ENCODE data around the gene TMEM255A.
"Not testable (repeated sequence)": the region's sequence is repeated elsewhere in the genome, so short reads cannot be mapped to it uniquely, and the experiment has no call there.

The TMEM255A gene

DNA sequence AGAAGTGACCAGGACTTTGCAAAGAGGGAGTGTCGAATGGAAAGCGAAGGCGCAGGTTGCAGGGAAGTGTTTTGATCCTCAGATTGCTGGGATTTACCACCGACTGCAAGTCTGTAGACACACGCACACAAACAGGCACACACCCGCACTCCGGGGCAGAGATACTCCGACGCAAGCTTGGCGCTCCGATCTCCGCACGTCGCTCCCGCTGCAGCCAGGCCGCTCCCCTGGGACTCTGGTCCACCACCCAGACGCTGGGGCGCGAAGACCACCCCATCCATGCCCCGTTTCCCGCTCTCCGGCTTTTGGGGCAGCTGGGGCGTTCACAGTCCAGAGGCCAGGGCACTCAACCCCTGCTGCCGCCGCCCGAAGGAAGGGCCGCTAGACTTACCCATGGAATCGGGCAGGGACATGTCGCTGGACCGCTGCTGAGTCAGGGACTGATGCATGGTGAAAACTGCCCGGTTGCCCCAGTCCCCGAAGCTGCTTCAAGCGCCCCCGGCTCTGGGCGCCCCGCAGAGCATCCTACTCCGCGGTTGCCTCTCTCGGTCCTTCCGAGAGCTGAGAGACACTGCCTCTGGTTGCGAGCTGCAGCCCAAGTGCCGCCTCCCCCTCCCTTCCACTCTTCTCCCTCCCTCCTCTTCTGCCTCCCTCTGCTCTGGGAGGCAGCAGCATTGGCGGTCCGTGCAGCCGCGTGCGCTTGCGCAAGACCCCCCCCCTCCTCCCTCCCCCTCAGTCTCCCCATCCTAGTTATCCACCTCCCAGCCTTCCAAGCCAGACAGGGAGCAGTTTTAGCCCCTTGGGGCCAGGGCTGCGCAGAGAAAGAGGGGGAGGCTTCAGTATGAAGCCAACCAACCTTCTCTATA is at the start of gene TMEM255A:
Gene TMEM255A, minus strand, starts transcription at position 601 of the 866 bp plus-strand sequence. Its CDS starts 152 bp downstream, at position 449.
- no peak for DNase-seq (ENCODE audit: low read depth in 1 of 2, low spot score in 1 of 2)

DNA sequence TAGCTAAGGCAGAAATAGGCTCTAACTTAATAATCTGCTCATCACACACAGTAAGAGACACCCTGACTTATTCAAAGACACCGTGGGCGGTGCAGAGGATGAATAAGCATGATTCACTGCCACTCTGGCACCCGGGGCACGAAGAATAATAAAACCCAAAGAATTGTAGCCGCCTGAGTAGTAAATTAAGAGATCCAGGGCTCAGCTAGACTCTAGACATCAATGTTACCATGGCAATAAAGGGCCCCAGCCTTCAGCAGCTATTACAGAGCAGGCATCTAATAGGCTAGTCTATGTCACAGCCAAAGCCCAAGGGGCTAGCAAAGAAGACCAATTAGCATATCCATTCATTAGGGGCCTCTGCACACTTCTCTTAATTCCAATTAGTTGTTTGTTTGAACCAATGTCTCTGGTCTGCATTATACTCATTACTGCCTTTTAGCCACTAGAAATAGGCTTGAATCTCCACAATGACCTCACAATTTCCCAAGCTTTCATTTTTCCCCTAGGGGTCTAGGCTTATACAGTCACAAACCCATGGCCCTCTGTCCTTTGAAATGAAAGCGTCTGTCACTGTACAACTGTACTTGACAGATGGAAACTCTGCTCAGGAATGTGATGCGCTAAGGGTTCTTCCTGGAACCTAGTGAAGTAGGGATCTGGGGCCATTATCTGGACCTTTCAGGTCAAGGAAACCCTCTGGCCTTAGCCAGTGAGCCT is 47.6 kb upstream of the TMEM255A start:
- no peak for DNase-seq (ENCODE audit: low read depth in 1 of 2, low spot score in 1 of 2)

DNA sequence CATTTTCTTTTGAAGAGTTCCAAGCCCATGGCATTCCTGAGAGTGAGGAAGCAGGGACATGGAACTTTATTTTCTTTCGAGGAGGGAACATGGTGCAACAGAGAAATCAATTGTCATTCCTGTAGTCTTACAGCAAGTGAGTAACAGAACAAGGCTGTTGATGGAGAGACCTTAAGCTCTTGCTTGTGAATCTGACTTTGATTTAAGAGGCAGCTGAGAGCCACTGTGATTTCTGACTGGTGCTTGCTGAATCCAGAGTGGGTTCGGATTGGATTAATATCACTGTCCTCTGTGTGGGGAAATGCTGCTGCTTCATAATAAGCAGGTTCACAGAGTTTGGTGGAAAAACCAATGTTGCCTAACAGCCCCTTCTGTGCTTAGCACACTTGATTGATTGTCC is 45.9 kb upstream of the TMEM255A start:
- DNase-seq (ENCODE audit: low read depth in 1 of 2, low spot score in 1 of 2) = no peak

DNA sequence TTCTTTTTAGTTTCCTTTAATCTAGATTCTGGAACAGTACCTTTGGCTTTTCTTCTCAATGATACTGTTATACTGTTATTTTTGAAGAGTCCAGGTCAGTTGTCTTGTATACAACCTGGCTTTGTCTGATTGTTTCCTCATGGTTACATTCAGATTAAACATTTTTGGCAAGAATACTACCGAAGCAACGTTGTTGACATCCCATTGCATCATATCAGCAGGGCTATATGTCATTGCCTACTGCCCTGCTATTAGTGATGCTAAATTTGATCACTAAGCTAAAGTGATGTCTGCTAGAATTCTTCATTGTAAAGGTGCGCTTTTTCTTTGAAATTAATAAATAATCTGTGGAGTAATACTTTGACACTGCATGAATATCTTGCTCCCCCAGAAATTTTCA is 44.8 kb upstream of the TMEM255A start:
- DNase-seq (ENCODE audit: low read depth in 1 of 2, low spot score in 1 of 2) = no peak

DNA sequence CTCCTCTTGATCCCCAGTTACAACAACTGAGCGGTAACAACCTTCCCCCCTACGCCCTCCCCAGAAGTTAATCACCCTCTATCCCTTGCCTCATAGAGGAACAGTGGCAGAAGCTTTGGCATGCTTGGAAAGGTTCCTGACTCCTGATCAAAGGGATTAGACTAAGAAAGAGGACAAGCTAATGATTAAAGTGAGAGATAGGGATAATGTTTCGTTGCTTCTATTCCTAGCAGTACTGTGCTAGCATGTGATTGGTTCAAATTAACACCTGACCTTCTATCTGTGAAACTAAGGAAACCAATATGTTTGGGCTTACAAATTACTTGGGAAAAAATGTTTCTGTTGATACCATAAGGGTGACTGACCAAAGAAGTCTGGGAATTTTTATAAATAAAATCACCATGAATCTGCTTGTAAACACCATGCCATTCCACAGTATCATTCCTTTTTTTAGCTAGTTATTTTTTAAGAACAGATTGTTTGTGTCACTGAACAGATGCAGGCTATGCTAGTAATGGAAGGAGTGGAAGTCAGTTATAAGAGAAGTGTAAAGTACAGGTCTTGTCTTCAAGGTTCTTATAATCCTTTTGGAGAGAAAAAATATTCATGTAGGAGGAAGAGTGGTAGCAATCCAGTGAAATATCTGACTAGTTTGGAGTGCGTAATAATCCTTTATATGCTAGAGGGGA is 39.3 kb upstream of the TMEM255A start:
- DNase-seq (ENCODE audit: low read depth in 1 of 2, low spot score in 1 of 2) = no peak

GRCh38 chrX:120344566-120344965 is 33.3 kb upstream of the TMEM255A start:
- DNase-seq (ENCODE audit: low read depth in 1 of 2, low spot score in 1 of 2) = not testable (repeated sequence)

DNA sequence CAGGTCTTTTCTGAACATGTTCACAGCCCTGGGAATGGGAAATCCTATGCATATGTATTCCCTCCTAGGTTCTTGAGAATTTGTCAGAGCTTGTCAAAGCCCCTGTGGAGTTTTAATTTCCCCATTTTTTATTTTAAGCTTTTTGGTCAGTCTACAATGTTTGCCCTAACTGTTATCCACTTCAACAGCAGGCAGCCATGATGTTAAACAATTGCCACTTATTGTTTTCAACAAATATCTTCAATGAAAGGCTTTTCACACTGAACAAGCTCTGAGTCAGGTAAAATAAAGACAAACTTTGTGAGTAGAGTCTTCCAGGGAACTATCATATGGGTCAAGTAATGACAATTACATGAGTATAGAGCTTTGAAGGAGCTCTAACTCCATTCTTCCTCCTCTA is 25.6 kb upstream of the TMEM255A start:
- no peak for DNase-seq (ENCODE audit: low read depth in 1 of 2, low spot score in 1 of 2)

DNA sequence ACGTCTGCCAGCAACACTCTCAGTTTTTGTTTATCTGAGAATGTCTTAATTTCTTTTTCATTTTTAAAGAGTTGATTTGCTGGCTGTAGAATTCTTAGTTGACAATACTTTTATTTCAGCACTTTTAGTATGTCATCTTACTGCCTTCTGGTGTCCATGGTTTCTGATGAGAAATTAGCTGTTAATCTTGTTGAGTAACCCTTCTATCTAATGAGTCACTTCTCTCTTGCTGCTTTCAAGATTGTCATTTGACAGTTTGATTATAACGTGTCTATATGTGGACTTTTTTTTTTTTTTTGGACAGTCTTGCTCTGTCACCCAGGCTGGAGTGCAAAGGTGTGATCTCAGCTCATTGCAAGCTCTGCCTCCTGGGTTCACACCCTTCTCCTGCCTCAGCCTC is 24.0 kb upstream of the TMEM255A start:
- no peak for DNase-seq (ENCODE audit: low read depth in 1 of 2, low spot score in 1 of 2)

- no peak for DNase-seq (ENCODE audit: low read depth in 1 of 2, low spot score in 1 of 2)
Observed at GRCh38 chrX:120334603-120335002, 23.3 kb upstream of the TMEM255A start.

DNA sequence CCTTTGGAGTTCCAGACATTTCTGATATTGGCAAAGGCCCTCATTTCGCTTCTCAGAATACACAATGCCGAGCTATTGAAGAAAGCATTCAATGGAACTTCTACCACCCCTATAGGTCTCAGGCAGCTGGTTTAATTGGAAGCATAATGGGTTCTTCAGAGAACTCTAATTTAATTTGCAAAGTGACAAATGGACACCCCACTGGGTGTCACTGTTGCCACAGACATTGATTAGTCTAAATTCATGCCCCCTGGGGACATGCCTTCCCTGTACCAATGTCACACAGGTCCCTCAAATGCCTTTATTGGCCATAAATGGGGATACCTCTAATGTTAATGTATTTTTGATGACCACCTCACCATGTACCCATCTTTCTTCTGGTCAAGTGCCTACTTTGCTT is 22.9 kb upstream of the TMEM255A start:
- no peak for DNase-seq (ENCODE audit: low read depth in 1 of 2, low spot score in 1 of 2)

DNA sequence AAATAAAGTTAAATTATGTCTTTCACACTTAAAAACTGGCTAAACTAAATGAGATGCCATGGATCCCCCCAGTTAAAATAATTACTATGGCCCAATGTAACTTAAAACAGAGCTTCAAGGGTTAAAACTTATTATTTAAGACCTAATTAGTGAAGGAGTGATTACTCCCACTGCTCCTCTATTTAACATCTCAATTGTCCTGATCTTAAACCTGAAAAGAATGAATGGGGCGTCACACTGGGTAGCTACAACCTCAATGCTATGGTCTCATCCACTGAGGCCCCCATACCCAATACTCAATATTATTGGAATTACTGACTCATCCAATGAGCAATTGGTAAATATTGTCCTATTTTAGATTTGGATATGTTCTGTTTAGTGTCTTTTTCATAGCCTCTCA is 21.1 kb upstream of the TMEM255A start:
- no peak for DNase-seq (ENCODE audit: low read depth in 1 of 2, low spot score in 1 of 2)

DNA sequence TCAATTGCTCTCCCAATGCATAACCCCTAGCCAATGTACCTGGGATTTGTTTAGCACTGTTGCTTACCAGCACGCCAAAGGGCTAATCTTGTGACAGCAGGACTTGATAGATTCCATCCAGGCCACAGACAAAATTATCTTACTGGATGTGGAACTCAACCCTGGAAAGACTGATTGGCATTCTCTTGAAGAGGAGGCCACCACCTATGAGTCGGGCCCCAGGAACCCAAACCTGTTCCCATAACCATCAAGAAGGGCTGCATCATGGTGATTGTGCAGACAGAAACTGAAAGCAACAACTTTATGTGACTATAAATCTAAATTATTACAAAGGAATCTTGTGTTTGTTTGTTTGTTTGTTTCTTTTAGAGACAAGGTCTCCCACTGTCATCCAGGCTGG is 19.9 kb upstream of the TMEM255A start:
- no peak for DNase-seq (ENCODE audit: low read depth in 1 of 2, low spot score in 1 of 2)

DNA sequence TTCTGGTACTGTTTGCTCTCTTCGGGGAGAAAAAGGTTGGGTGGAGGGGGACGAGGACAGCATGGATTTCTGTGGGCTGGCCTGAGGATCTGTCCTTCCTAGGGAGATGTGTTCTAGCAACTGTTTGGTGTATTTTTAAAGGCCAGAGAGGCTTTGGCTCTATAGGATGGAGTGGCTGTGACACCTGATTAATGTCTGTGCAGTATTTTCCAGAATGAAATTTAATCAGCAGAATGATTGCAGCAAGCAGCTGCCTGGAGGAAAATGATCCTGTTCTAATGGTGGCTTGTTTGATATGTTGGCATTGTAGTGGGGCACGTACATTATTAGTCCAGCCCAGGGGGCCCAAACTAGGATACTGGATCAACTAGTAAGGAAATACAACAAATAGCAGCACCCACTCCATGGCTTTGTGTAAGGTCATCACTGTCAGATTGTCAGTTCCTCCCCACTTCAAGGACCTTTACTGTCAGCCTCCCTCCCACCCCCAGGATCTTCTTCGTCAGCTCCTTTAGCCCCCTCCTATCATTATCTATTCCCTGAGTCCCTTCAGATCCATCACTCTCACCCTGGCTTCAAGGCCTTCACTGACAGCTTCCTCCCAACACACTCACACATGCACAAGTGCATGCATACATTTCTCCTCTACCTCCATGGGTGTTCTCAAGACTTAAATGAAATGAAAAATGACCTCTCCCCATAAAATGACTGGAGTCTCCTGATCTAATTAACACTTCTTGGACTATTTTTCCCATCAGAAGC is 10.4 kb upstream of the TMEM255A start:
- no peak for DNase-seq (ENCODE audit: low read depth in 1 of 2, low spot score in 1 of 2)

- DNase-seq (ENCODE audit: low read depth in 1 of 2, low spot score in 1 of 2) = no peak
Observed at GRCh38 chrX:120318411-120318810, 7.2 kb upstream of the TMEM255A start.

GRCh38 chrX:120316587-120317283 is 5.5 kb upstream of the TMEM255A start:
- DNase-seq (ENCODE audit: low read depth in 1 of 2, low spot score in 1 of 2) = no peak

GRCh38 chrX:120315776-120316175 is 4.5 kb upstream of the TMEM255A start:
- DNase-seq (ENCODE audit: low read depth in 1 of 2, low spot score in 1 of 2) = no peak

GRCh38 chrX:120311727-120312063 is 434 bp upstream of the TMEM255A start:
- DNase-seq (ENCODE audit: low read depth in 1 of 2, low spot score in 1 of 2) = no peak

- no peak for DNase-seq (ENCODE audit: low read depth in 1 of 2, low spot score in 1 of 2)
Observed at GRCh38 chrX:120309873-120310705, 1.2 kb downstream of the TMEM255A start.

DNA sequence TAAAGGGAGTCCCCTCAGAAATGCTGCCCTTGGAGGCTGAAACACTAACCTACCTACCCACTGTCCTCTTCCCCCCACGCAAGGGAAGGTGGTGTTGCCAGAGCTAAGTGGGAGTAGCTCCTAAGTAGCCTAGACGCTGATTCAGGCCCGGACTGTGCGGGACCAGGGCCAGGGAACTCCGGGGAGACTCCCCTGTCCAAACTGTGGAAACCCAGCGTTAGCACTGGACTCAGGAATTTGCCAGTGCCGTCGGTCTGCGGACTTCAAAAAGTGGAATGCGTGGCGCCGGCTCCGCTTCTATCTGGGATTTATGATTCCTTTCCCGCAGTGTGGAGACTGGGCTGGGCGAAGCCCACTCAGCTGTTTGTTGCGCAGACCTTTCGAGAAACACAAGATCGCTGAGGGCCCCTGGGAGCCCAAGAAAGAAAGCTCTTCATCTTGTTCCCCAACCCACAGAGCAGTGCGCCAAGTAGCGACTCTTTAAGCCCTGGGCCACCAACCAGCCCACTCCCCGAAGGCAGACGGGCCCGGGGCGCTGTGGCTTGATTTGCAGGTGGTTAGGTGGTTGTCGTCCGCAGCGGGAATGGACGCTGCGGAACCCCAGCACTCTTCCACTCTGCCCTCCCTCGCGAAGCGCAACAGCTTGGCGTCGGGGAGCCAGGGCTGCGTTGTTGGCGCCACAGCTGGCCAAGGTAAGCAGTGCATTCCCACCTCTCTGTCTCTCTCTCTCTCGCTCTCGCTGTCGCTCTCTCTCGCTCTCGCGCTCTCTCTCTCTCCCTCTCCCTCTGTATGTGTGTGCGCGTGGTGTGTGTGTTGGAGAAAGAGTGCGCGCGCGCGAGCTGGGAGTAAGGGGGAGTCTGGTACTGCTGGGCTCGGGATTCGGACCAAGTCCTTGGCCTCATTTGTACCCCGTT is 2.0 kb downstream of the TMEM255A start:
- peak; percentile 41 to 54 for DNase-seq (ENCODE audit: low read depth in 1 of 2, low spot score in 1 of 2)
